ENCODE measurements around the gene MSGN1. TPM values are rescaled to one million over a fixed set of nuclear protein-coding genes. Genes with fewer than 3 reads are reported as not detected.
A peak's percentile ranks its signal among the peaks of the same experiment; 100 is the strongest.

The MSGN1 gene
- total and polyA plus RNA-seq, 4 donors: not detected

DNA sequence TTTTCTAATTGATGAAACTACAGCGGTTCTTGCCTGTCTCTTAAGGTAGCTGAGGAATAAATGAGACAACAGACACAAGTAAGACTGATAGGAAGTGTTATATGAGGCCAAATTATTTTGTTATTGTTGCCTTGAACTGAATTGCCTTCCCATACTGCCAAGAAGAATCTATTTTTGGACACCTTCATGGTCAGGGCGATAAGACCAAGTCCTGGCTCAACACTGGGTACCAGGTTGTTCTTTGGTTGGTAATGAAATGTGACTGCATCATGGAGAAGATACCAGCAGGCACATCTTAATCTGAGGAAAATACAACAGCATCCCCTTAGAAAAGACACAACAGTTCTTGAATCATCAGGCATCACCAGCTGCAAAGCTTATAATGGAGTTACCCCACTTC, 23.7 kb downstream of the MSGN1 start:
- H3K27me3 ChIP-seq (ENCODE audit: control insufficient read depth, insufficient read depth, low read length): no peaks in the 10 kb centered on the region
- H3K4me3 ChIP-seq (ENCODE audit: low read depth, low read length): no peak overlapping the region
- no peaks in the 10 kb centered on the region for H3K4me1 ChIP-seq (ENCODE audit: control insufficient read depth, insufficient read depth, low read length)
- H3K27ac ChIP-seq (ENCODE audit: low read depth, low read length): no peak overlapping the region
- 100% methylated on average over 1 of the region's 2 CpGs for WGBS (ENCODE audit: insufficient coverage)
- H3K36me3 ChIP-seq (ENCODE audit: control insufficient read depth, insufficient read depth, low read length): no peaks in the 10 kb centered on the region
- no peak for DNase-seq (ENCODE audit: low read depth in 4 of 6, low spot score in 6 of 6)
- H3K9me3 ChIP-seq (ENCODE audit: control insufficient read depth, insufficient read depth, low read length): no peaks in the 10 kb centered on the region

DNA sequence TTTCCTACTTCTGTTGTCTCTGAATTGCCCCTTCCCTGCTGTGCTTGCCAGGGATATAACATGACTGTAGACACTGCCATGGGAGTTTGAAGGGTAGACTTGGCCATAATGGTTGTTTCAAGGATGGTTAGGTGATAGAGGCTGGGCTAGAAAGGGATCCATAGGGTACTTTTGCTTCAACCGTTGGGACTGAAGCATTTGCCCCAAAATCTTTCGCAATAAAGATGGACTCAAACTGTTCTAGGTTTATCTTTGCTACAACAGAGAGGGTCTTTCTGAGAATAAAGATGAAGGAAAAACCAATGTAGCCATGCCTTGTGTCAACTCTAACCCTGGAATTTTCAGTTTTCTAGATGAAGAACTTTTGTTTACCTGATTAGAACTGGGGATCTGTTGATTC, 27.2 kb downstream of the MSGN1 start:
- whole genome bisulfite sequencing (ENCODE audit: insufficient coverage): 100% methylated on average over 2 of the region's 2 CpGs
- no peak for DNase-seq (ENCODE audit: low read depth in 4 of 6, low spot score in 6 of 6)
- Histone ChIP-seq H3K4me3 (ENCODE audit: low read depth, low read length) (no peak overlapping the region), H3K4me1 (ENCODE audit: control insufficient read depth, insufficient read depth, low read length) (no peaks in the 10 kb centered on the region), H3K27me3 (ENCODE audit: control insufficient read depth, insufficient read depth, low read length) (no peaks in the 10 kb centered on the region), H3K36me3 (ENCODE audit: control insufficient read depth, insufficient read depth, low read length) (no peaks in the 10 kb centered on the region), H3K9me3 (ENCODE audit: control insufficient read depth, insufficient read depth, low read length) (no peaks in the 10 kb centered on the region), H3K27ac (ENCODE audit: low read depth, low read length) (no peak overlapping the region)

DNA sequence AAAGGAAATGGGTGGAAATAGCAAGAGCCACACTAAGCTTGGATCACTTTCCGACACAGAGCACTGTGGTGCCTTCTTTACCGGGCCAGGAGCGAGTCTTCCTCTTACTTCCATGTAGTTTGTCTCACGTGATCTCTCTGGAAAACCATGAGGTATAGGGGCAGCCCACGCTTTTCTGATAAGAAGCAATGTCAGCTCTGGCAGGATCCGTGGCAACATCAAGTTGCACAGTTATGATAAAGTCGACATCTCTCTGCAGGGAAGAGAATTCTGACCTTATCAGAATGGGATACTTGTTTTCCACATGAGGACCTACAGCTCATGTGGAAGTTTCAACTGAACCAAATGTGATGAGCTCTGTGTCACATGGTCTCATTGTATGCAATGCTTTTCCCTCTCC, 29.5 kb downstream of the MSGN1 start:
- Histone ChIP-seq H3K36me3 (ENCODE audit: control insufficient read depth, insufficient read depth, low read length) (no peaks in the 10 kb centered on the region), H3K27ac (ENCODE audit: low read depth, low read length) (no peak overlapping the region), H3K27me3 (ENCODE audit: control insufficient read depth, insufficient read depth, low read length) (no peaks in the 10 kb centered on the region), H3K9me3 (ENCODE audit: control insufficient read depth, insufficient read depth, low read length) (no peaks in the 10 kb centered on the region), H3K4me3 (ENCODE audit: low read depth, low read length) (no peak overlapping the region), H3K4me1 (ENCODE audit: control insufficient read depth, insufficient read depth, low read length) (no peaks in the 10 kb centered on the region)
- WGBS (ENCODE audit: insufficient coverage): 97% methylated on average over 7 of the region's 7 CpGs
- DNase-seq (ENCODE audit: low read depth in 4 of 6, low spot score in 6 of 6): no peak

DNA sequence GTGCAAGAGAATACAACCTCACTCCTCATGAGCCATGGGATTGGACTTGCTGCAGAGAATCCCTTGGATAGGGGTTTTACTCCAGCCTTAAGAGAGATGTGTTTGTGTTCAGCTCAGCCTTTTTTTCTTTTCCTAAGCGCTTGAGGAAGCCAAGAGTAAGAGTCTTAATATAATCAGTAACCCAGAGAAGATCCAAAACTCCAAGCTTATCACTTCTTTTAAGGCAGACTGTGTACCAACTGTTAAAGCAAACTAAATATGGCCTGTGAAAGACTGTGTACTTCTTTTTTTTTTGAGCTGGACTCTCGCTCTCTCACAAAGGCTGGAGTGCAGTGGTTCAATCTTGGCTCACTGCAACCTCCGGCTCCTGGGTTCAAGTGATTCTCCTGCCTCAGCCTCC, 30.4 kb downstream of the MSGN1 start:
- 100% methylated on average over 2 of the region's 3 CpGs for WGBS (ENCODE audit: insufficient coverage)
- H3K4me1 ChIP-seq (ENCODE audit: control insufficient read depth, insufficient read depth, low read length): peaks cover under 1% of the 10 kb centered on the region
- H3K27me3 ChIP-seq (ENCODE audit: control insufficient read depth, insufficient read depth, low read length): no peaks in the 10 kb centered on the region
- no peak overlapping the region for H3K27ac ChIP-seq (ENCODE audit: low read depth, low read length)
- H3K4me3 ChIP-seq (ENCODE audit: low read depth, low read length): no peak overlapping the region
- DNase-seq (ENCODE audit: low read depth in 4 of 6, low spot score in 6 of 6): peak in 1 of 6 donors; percentile 78
- H3K36me3 ChIP-seq (ENCODE audit: control insufficient read depth, insufficient read depth, low read length): no peaks in the 10 kb centered on the region
- H3K9me3 ChIP-seq (ENCODE audit: control insufficient read depth, insufficient read depth, low read length): no peaks in the 10 kb centered on the region

DNA sequence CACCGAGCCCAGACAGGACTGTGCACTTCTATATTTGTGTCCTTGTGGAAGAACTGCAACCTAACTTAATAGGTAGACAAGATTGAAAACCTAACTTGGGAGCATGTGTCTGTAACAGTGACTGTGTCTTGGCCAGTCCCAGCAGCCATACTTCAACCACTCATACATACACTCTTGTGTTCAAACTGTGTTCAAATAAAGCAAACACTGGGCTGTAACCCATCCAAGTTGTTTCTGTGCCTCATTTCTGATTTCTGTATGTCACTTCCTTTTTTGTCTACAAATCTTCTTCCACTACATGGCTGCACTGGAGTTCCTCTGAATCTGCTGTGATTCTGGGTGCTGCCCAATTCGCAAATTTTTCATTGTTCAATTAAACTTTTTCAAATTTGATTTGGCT, 31.0 kb downstream of the MSGN1 start:
- Histone ChIP-seq H3K27me3 (ENCODE audit: control insufficient read depth, insufficient read depth, low read length) (no peaks in the 10 kb centered on the region), H3K36me3 (ENCODE audit: control insufficient read depth, insufficient read depth, low read length) (no peaks in the 10 kb centered on the region), H3K4me3 (ENCODE audit: low read depth, low read length) (no peak overlapping the region), H3K4me1 (ENCODE audit: control insufficient read depth, insufficient read depth, low read length) (peaks cover 3% of the 10 kb centered on the region), H3K27ac (ENCODE audit: low read depth, low read length) (no peak overlapping the region), H3K9me3 (ENCODE audit: control insufficient read depth, insufficient read depth, low read length) (no peaks in the 10 kb centered on the region)
- peak in 1 of 6 donors; percentile 55 for DNase-seq (ENCODE audit: low read depth in 4 of 6, low spot score in 6 of 6)
- WGBS (ENCODE audit: insufficient coverage): no CpG with 5 or more reads among the region's 2 CpGs

DNA sequence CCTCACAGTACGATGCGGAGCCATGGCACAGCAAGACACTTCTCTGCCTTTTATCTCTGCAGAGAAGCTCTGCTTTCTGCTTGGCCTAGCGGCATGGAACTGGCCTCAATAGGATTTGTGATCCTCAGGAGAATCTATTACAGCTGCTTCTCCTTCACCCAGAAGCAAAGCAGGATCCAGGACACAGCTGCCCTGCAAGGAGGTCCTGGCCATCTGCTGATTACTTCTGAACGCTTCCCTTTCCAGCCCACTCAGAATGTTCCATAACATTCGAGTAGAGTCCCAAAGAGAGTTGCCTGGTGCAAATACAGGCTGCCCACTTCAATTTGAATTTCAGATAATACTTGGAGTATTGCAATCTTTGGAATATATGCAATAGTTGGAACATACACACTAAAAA, 33.0 kb downstream of the MSGN1 start:
- no peaks in the 10 kb centered on the region for H3K9me3 ChIP-seq (ENCODE audit: control insufficient read depth, insufficient read depth, low read length)
- H3K36me3 ChIP-seq (ENCODE audit: control insufficient read depth, insufficient read depth, low read length): no peaks in the 10 kb centered on the region
- H3K4me3 ChIP-seq (ENCODE audit: low read depth, low read length): no peak overlapping the region
- 58% methylated on average over 3 of the region's 5 CpGs for WGBS (ENCODE audit: insufficient coverage)
- peak in 1 of 6 donors; percentile 9 for DNase-seq (ENCODE audit: low read depth in 4 of 6, low spot score in 6 of 6)
- H3K4me1 ChIP-seq (ENCODE audit: control insufficient read depth, insufficient read depth, low read length): peaks cover 3% of the 10 kb centered on the region
- H3K27me3 ChIP-seq (ENCODE audit: control insufficient read depth, insufficient read depth, low read length): no peaks in the 10 kb centered on the region
- no peak overlapping the region for H3K27ac ChIP-seq (ENCODE audit: low read depth, low read length)

DNA sequence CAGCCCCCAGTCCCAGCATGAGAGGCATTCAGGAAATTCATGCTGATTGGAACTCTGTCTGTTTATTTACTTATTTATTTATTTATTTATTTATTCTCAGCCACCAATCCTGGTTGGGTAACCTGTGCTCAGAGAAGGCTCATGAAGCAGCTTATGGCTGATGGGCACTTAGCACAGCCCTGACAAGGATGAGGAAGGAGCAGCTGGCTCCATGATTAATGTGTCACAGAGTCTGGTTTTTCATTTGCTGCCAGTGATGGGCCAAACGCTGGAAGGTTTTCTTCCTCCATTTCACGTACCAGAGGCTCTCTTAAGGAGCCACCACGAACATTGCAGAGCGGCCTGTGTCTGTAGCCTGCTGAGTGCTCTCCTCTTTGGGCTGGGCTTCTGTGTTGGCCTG, 33.9 kb downstream of the MSGN1 start:
- 68% methylated on average over 4 of the region's 4 CpGs for WGBS (ENCODE audit: insufficient coverage)
- no peak overlapping the region for H3K4me3 ChIP-seq (ENCODE audit: low read depth, low read length)
- H3K27me3 ChIP-seq (ENCODE audit: control insufficient read depth, insufficient read depth, low read length): no peaks in the 10 kb centered on the region
- H3K36me3 ChIP-seq (ENCODE audit: control insufficient read depth, insufficient read depth, low read length): no peaks in the 10 kb centered on the region
- no peaks in the 10 kb centered on the region for H3K9me3 ChIP-seq (ENCODE audit: control insufficient read depth, insufficient read depth, low read length)
- H3K4me1 ChIP-seq (ENCODE audit: control insufficient read depth, insufficient read depth, low read length): peaks cover 3% of the 10 kb centered on the region
- peak in 1 of 6 donors; percentile 44 for DNase-seq (ENCODE audit: low read depth in 4 of 6, low spot score in 6 of 6)
- H3K27ac ChIP-seq (ENCODE audit: low read depth, low read length): no peak overlapping the region

DNA sequence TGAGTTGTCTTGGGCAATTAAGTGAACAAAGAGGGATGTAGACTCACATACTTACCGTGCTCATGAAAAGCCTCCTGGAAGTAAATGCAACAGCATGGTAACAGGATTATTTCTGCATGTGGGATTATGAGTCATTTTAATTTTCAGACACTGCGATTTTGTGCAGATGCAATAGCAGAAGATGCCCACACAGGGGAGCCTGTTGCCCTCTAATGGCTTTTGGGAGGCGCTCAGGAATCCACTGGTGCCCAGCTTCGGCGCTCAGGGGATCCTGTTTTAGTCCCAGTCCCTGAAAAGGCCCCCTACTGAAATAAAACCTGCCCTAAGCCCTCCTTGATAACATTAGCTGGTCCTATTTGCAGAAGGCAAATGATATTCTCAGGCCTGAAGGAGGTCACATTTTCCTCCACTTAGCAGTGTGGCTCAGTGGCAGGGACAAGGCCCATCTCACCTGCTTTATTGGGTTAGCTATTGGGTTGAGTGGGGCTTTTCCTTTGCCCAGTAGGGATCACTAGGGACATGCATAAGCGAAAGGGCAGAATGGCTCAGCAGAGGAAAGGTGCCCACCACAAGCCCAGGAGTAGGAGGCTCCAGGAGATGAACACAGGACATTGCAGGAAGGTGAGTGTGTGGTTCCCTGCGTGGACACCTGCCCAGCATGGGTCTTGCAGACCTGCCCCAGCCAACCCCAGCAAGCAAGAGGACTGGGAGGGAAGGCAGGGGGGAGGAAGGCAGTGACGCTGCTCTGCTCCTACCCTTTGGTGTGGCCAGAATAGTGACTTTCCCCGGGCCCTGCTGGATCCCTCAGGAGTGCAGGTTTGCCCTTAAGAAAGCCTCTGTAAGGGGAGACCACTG, 35.7 kb downstream of the MSGN1 start:
- no peaks in the 10 kb centered on the region for H3K36me3 ChIP-seq (ENCODE audit: control insufficient read depth, insufficient read depth, low read length)
- H3K4me1 ChIP-seq (ENCODE audit: control insufficient read depth, insufficient read depth, low read length): peaks cover 3% of the 10 kb centered on the region
- H3K9me3 ChIP-seq (ENCODE audit: control insufficient read depth, insufficient read depth, low read length): no peaks in the 10 kb centered on the region
- H3K27me3 ChIP-seq (ENCODE audit: control insufficient read depth, insufficient read depth, low read length): no peaks in the 10 kb centered on the region
- 44% methylated on average over 9 of the region's 9 CpGs for WGBS (ENCODE audit: insufficient coverage)
- no peak overlapping the region for H3K4me3 ChIP-seq (ENCODE audit: low read depth, low read length)
- peak; percentile 22 to 87 (median 38) for DNase-seq (ENCODE audit: low read depth in 4 of 6, low spot score in 6 of 6)
- no peak overlapping the region for H3K27ac ChIP-seq (ENCODE audit: low read depth, low read length)

DNA sequence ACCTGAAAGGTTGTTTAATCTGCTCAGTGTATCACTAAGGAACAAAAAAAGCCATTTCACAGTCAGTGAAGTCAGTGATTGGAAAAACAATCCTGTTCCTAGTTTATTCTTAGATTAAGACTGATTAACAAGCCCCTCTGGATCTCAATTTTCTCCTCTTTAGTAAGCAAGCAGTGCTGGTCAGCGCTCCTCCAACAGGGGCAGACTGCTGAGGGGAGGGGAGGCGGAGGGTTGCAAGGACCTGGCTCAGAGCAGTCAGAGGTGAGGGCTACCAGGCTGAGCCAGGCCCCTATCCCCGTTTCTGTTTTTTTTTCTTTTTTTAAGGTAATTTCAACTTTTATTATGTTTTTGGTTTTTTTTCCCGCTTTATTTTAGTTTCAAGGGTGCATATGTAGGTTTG, 37.5 kb downstream of the MSGN1 start:
- H3K9me3 ChIP-seq (ENCODE audit: control insufficient read depth, insufficient read depth, low read length): no peaks in the 10 kb centered on the region
- H3K27me3 ChIP-seq (ENCODE audit: control insufficient read depth, insufficient read depth, low read length): no peaks in the 10 kb centered on the region
- no CpG with 5 or more reads among the region's 4 CpGs for WGBS (ENCODE audit: insufficient coverage)
- H3K4me1 ChIP-seq (ENCODE audit: control insufficient read depth, insufficient read depth, low read length): peaks cover 3% of the 10 kb centered on the region
- no peak overlapping the region for H3K27ac ChIP-seq (ENCODE audit: low read depth, low read length)
- peak in 1 of 6 donors; percentile 3 for DNase-seq (ENCODE audit: low read depth in 4 of 6, low spot score in 6 of 6)
- no peaks in the 10 kb centered on the region for H3K36me3 ChIP-seq (ENCODE audit: control insufficient read depth, insufficient read depth, low read length)
- no peak overlapping the region for H3K4me3 ChIP-seq (ENCODE audit: low read depth, low read length)

DNA sequence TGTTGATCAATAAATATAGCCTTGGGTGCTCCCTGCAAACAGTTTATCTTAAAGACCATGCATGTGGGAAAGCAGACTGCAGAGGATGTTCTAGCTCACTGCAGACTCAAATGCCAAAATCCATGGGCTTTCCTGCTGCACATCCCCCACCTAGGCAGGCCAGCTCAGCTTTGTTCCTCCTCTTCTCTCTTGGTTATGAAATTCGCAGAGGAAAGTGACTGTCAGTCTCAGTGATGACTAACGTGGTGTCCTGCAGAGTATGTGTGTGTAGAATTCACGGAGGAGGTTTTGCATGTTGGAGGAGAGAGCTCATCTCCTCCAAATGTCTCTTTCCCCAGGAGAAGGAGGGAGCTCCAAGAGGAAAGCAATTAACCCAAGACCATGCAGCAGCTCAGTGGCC, 40.8 kb downstream of the MSGN1 start:
- no peaks in the 10 kb centered on the region for H3K9me3 ChIP-seq (ENCODE audit: control insufficient read depth, insufficient read depth, low read length)
- H3K36me3 ChIP-seq (ENCODE audit: control insufficient read depth, insufficient read depth, low read length): no peaks in the 10 kb centered on the region
- WGBS (ENCODE audit: insufficient coverage): no CpG with 5 or more reads among the region's 3 CpGs
- no peak overlapping the region for H3K4me3 ChIP-seq (ENCODE audit: low read depth, low read length)
- DNase-seq (ENCODE audit: low read depth in 4 of 6, low spot score in 6 of 6): no peak
- H3K27ac ChIP-seq (ENCODE audit: low read depth, low read length): no peak overlapping the region
- H3K4me1 ChIP-seq (ENCODE audit: control insufficient read depth, insufficient read depth, low read length): no peaks in the 10 kb centered on the region
- peaks cover 2% of the 10 kb centered on the region for H3K27me3 ChIP-seq (ENCODE audit: control insufficient read depth, insufficient read depth, low read length)
